Activated naive CD4-positive, alpha-beta T cell treated with Interleukin-2 at 50 U/mL for 16 hours (primary cell): ENCODE results near the gene CGAS.
"Not testable (repeated sequence)": the region's sequence is repeated elsewhere in the genome, so short reads cannot be mapped to it uniquely, and the experiment has no call there.

ENCODE experiments used
- DNase-seq: peaks from one replicate; pipeline ENCODE4 v3.0.0-alpha.2; 2020

Gene CGAS

GRCh38 chr6:73452107-73452461 is at the start of gene CGAS:
Gene CGAS (minus strand): TSS chr6:73452297. CDS start chr6:73452181, 116 bp downstream.
- peak; percentile 83 for DNase-seq

- no peak for DNase-seq
These were observed 45.8 kb upstream of the CGAS start for GRCh38 chr6:73497915-73498314.

- DNase-seq = no peak
These were observed 39.3 kb upstream of the CGAS start for GRCh38 chr6:73491377-73491776.

- DNase-seq = no peak
These were observed 35.4 kb upstream of the CGAS start for GRCh38 chr6:73487473-73487872.

GRCh38 chr6:73484438-73484837 is 32.3 kb upstream of the CGAS start:
- DNase-seq = no peak

- DNase-seq = no peak
These were observed 29.9 kb upstream of the CGAS start for GRCh38 chr6:73481969-73482368.

- DNase-seq = no peak
These were observed 25.3 kb upstream of the CGAS start for GRCh38 chr6:73477407-73477806.

GRCh38 chr6:73476723-73477122 is 24.6 kb upstream of the CGAS start:
- peak; percentile 9 for DNase-seq

GRCh38 chr6:73471686-73472290 is 19.7 kb upstream of the CGAS start:
- DNase-seq = no peak

GRCh38 chr6:73461537-73462350 is 9.6 kb upstream of the CGAS start, which contains the start of gene MTO1:
Gene MTO1 (plus strand): TSS chr6:73461737. CDS start chr6:73461855, 118 bp downstream.
- peak; percentile 86 for DNase-seq

- no peak for DNase-seq
These were observed 8.0 kb upstream of the CGAS start for GRCh38 chr6:73460056-73460455.

- not testable (repeated sequence) for DNase-seq
These were observed 7.4 kb upstream of the CGAS start for GRCh38 chr6:73459474-73459873.

- no peak for DNase-seq
These were observed 4.0 kb upstream of the CGAS start for GRCh38 chr6:73455865-73456629.

GRCh38 chr6:73451223-73452106 is 632 bp downstream of the CGAS start:
- peak; percentile 50 for DNase-seq

GRCh38 chr6:73443555-73443954 is 8.5 kb downstream of the CGAS start:
- DNase-seq = no peak

GRCh38 chr6:73435236-73435635 is 16.9 kb downstream of the CGAS start:
- no peak for DNase-seq

- no peak for DNase-seq
These were observed 30.6 kb downstream of the CGAS start for GRCh38 chr6:73421534-73421933.

GRCh38 chr6:73418081-73418741 is 33.9 kb downstream of the CGAS start:
- DNase-seq = no peak

GRCh38 chr6:73413102-73413501 is 39.0 kb downstream of the CGAS start:
- DNase-seq = no peak

GRCh38 chr6:73409395-73409794 is 42.7 kb downstream of the CGAS start:
- no peak for DNase-seq

- DNase-seq = no peak
These were observed 51.4 kb downstream of the CGAS start for GRCh38 chr6:73400656-73401055.

GRCh38 chr6:73395875-73396274 is 56.2 kb downstream of the CGAS start:
- no peak for DNase-seq
